HL-60/S4 treated with phorbol 12-myristate 13-acetate at 8.2 ng/mL for 4 days and 3 days (cell line): Measurements from ENCODE around the gene CABS1.

Experiments used
- in situ Hi-C: fragments of 300-500 bp; cut with MboI; formaldehyde crosslinking; loops from 2 replicates; pipeline ENCODE4 v1.15.0; 2022; ENCODE audit warnings: low sequenced_read_pairs

CABS1 gene

DNA sequence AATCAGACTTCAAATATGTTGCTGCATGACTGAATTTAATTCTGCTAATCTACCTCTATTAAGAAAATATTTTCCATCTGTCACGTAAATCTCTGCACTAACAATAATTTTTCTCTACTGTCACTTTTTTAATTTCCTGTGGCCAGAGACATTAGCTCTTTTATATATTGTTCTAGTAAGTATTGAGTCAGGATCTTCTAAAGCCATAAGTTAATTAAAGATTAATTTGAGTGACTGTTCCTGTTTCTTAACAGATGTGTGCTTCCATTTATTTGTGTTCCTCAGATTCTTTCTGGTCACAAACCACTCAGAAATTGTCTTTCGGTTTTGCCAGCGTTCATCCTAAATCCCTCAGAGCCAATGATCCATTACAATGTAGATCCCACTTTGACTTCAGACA, 45.8 kb downstream of the CABS1 start:
- in situ Hi-C loops = no loop called here

DNA sequence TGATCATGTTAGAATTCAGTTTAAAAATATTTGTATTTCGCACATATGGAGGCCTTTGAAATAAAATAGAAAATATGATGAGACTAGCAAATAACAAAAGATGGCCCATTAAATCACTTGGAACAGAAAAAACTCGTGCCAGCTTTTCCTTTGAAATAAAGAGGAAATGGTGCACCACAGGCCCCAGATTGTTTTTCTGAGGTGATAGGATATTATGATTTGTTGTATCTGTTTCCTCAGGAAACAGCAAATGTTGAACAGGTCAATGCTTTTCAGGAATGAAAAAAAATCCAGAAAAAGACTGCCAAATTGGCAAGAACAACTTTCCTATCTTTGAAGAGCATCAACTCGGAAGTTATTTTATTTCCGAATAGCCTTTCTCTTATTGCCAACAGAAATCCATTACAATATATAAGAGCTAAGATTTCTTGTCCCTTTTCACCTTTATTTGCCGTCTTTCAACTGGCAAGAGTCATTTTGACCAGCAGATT, 48.0 kb downstream of the CABS1 start, which contains the start of gene SMR3B:
Gene SMR3B, plus strand, starts transcription at position 441 of the 491 bp plus-strand sequence. CDS start 1,380 bp downstream, outside the sequence.
- in situ Hi-C loops = no loop called here
